GM18526 (cell line): ENCODE measurements around the gene RNASE1.

Experiments used
- POLR2A ChIP-seq: IDR thresholded peaks from 3 replicates; pipeline ENCODE4 v1.6.1; 2011; ENCODE audit not compliant: insufficient read length; ENCODE audit errors: extremely low read depth

Gene RNASE1

DNA sequence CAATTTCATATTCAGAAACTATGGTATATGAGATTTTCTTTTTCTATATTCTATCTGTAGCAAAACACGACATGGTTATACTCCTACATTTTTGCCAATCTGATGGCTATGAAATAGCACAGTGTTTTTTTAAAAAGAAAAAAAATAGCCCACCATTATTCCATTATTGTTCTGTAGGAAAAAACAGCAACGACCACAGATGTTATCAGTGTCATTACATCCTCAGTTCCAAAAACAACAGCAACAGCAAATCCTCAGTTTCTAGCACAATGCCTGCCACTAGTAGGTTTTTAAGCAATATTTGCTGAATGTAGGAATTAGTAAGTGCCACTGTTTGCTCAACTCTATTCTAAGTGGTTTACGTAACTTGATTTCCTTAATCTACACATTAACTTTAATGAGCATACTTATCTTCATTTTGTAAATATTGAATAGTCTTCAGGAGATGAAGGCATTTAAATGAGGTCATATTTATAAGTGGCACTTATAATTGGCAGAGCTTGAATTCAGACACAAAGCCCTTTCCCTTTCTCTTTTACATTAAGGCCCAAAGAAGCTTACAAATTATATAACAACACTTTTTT is 13.3 kb downstream of the RNASE1 start:
- no peak for TF ChIP-seq POLR2A

DNA sequence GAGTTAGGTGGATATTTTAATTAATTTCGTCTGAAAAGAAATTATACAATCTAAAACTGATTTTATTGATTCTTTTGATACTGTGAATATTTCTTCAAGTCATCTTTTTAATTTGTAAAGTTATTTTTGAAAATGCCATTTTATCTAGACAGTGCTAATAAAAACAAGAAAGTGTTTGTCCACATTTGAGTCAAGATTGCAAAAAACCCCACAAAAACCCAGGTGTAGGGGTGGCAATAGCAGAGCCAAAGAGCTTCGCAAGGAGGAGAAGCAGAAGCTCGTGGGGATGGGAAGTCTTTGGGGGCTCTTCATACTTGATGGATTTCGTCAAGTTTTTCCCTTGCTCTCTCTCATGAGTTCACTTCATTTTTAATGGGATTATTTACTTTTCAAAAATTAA is 15.6 kb downstream of the RNASE1 start:
- no peak for TF ChIP-seq POLR2A

DNA sequence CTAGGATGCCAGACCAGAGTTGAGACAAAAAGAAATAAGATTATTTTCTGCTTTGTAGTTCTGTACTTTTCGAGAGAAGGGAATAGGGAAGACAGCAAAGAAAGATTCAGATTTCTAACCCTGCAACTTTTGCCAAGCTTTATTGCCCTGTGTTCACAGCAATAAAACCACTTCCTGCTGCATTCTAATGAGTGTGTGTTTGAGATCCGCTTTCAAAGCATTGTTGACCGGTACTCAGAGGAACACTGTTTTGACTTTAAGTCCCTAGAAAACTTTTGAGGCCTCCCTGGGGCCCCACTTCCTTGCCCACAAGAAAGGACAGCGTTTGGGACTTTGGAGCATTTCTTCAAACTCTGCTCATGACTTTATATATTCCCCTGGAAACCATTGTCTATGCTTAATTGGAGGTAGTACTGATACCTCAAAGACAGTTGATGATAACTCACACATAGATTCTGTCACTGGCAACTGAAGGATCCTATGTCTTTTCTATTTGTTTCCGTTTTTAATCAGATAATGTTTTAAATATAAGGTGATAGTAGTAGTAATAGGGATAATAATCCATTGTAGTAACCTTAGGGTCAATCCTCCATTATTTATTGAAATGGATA is 20.3 kb downstream of the RNASE1 start:
- TF ChIP-seq POLR2A: no peak

DNA sequence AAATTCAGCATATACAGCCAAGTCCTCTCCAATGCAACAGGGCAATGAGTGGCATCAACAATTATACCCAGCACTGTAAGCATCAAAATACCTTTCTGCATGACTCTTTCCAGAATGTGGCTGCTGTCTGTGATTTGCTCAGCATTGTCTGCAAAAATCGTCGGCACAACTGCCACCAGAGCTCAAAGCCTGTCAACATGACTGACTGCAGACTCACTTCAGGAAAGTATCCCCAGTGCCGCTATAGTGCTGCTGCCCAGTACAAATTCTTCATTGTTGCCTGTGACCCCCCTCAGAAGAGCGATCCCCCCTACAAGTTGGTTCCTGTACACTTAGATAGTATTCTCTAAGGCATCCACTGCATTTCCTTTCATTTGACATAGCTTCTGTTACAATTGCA is 20.8 kb downstream of the RNASE1 start:
- no peak for TF ChIP-seq POLR2A

DNA sequence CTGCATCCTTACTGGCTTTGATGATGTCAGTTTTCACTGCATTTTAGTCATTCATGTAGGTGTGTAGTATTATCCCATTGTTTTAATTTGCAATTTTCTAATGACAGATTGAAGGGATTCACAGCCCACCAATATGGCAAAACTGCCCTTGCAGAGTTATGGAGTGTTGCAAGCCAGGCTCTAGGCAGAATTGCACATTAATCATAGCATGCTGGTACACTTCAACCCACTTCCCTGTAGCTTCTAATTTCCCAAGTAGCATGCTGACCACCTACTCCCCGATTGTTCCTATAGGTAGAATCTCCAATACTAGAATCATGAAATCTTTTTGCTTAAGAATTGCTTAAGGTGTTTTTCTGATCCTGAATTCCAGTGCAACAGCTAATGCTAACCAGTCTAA is 26.7 kb downstream of the RNASE1 start:
- no peak for TF ChIP-seq POLR2A

DNA sequence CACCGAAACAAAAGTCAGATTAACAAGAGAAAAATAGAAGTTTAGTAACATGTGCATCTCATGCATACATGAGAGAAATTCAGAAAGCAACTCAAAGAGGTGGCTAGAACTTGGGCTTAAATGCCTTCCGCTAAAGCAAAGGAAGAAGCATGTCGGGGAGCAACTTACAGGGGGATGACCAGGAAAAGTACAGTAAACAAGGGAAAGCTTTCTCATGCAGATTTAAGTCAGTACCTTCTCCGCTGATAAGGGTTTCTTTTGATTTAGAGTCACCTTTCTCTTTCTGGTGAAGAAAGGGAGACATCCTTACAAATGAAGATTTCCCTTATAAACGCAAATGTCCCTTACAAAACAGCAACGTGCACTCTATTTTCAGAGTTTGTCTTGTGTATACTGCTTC is 27.6 kb downstream of the RNASE1 start:
- no peak for TF ChIP-seq POLR2A

DNA sequence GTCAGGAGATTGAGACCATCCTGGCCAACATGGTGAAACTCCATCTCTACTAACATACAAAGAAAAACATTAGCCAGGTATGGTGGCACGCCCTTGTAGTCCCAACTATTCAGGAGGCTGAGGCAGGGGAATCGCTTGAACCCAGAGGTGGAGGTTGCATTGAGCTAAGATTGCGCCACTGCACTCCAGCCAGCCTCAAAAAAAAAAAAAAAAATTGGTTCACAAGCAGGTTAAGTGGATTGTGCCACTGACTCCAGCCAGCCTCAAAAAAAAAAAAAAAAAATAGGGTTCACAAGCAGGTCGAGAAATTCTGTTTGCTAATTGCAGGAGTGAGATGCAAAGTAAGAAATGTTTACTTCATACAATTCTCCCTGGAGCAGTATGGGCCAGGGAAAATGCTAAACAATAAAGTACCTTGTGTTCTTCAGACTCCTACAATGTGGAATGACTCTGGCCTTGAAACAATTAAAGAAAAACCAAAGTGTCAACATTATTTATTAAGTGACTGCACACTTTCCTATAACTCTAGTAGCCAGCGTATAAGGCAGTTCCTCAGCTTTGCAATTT is 28.3 kb downstream of the RNASE1 start:
- no peak for TF ChIP-seq POLR2A

DNA sequence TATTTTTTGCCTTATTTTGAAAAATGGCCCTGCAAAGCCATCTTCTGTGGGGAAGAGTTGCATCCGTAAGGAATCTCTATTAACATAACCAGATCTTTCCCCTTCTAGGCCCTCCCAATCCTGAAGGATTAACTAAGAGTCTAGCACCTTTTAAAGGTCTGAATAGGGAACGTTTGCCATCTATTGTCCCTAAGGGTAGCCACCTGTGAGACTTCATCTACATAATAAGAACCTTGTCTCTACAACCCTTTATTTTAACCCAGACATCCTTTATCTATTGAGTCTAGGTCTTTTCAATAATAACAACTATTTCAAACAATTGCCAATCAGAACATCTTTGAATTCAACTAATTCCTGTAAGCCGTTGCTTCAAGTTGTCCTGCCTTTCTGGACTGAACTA is 30.0 kb downstream of the RNASE1 start:
- TF ChIP-seq POLR2A: no peak

DNA sequence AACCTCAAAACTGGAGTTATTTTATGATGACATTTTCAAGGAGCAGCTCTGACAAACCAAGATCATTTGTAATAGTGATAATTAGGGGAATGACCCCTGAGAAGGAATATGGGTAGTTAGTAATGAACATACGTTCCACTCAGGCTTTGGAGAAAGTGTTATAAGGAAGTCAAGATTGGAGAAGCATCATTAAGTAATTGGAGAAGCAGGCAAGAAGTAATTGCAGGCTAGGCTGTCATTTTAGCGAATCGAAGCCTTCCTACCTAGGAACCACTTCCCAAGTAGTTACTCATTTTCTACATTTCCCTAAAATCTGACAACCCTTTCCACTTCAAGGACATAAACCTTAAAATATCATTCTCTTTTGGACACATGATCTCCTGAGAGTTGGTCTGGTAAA is 33.2 kb downstream of the RNASE1 start:
- no peak for TF ChIP-seq POLR2A

DNA sequence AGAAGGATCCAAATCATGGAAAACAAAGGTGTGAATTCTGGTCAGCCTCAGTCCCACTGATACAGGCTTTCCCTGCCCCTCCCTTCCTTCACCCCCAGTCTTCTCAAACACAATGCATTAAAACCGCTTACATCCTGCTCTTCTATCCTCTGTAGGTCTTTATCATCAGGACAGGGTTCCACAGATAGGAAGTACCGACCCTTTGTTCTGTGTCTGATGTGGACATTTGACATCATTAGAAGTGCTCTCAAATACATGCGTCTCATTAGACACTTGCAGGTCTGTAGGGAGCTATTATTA is 34.1 kb downstream of the RNASE1 start:
- no peak for TF ChIP-seq POLR2A

DNA sequence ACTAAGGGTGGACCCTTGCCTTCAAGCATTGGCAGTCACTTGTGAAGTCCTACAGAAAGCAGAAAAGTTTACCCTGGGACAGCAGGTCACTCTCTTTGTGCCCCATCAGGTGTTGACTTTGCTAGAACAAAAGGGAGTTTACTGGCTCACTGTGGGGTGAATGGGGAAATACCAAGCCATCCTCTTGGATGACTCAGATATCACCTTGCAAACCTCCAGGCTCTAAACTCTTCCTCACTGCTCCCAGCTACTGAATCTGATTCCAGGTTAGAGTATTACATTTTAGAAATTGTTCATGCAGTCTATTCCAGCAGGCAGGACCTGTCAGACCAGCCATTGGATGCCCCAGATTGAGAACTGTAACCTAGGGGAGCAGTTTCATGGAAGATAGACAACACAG is 41.7 kb downstream of the RNASE1 start:
- TF ChIP-seq POLR2A: no peak

DNA sequence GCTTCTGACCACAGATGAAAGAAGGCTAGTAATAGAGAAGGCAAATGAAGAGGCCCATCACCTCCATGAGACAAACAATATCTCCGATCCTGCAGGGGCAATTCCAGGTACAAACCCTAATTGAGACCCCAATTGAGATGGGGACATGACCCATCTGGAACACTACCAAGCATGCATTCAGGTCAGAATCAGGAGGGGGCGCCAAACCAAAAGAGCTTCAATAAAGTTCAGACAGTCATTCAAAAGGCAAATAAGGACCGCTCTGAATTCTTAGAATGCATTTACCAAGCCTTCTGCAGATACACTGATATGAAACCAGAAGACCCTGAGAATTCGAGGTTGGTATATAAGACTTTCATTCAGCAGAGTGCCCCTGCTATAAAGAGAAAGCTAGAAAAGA is 44.7 kb downstream of the RNASE1 start:
- no peak for TF ChIP-seq POLR2A

DNA sequence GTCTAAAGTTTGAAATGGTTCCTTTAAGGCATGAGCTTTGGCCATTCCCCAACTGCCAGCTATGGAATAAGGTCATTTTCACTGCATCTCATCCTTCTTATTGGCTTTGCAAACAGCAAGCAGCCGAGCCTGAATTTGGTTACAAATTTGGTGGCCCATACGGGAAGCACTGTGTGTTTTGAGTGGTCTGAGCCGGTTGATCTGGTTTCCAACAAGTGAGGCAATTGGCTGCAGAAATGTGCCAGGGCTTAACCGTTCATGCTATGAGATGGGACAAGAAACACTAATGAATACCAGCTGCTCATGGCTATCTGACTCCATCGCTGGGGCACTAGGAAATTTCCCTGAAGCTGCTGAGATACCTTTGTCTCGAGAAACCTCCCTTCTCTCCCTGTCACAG is 47.6 kb downstream of the RNASE1 start:
- TF ChIP-seq POLR2A: no peak

DNA sequence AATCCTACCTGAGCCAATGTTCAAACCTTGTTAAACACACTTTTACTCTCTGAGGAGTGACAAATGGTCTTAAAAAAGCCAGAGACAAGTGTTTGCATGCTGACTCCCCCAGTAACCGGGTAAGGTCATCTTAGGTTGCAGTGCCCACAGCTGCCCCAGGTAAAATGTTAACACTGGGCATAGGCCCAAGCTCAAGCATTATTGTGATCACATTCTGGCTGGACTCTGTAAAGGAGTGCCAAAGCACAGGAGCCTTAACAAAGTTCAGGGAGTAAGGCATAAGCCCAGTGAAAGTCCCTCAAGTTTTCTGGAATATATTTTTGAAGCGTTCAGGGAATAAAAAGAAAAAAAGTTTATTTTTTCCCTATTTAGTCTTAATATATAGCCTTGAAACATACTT is 48.3 kb downstream of the RNASE1 start:
- TF ChIP-seq POLR2A: no peak

DNA sequence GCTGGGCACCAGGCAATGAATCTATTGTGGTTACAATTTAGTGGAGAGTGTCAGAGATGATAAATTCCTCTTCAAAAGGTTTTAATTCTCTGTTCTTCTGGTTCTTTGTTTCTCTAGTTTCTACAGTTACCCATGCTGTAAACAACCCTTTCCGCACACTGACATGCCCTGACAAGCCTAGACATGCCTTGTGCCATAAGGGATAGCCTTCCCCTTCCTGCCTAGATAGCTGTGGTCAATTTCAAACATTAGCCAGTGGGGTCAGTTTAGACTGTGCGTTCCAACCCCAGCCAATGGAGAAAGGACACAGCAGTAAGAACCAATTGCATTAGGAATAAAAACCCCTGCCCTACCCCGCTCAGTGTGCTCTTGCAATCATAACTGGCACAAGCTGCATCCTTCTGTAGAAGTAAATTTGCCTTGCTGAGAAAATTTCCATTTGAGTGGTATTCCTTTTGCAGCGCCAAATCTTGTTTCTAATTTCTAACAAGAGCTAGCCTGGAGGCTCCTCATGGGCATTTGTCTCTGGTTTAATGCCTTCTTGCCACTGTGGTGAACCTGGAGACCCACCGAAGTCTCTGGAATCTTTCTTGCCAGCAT is 50.6 kb downstream of the RNASE1 start:
- no peak for TF ChIP-seq POLR2A
